GM06990 (cell line): ENCODE results near the gene ADGRG7.

Experiments
- DNase-seq: peaks from one replicate; pipeline ENCODE4 v3.0.0-alpha.2; 2011; ENCODE audit not compliant: insufficient read length; ENCODE audit errors: extremely low read depth
- H3K27me3 ChIP-seq: replicated peaks from 2 replicates; pipeline ENCODE4 v1.6.0; 2011; ENCODE audit warnings: low read length; ENCODE audit not compliant: control insufficient read depth, insufficient read depth
- H3K36me3 ChIP-seq: 2 replicates; pipeline ENCODE4 v1.5.1; 2011; ENCODE audit warnings: low read length; ENCODE audit not compliant: control insufficient read depth, insufficient read depth
- H3K4me3 ChIP-seq: replicated peaks from 2 replicates; pipeline ENCODE4 v1.5.1; 2011; ENCODE audit warnings: low read depth, mild to moderate bottlenecking, control low read depth, low read length
- CTCF ChIP-seq: IDR thresholded peaks from 2 replicates; pipeline ENCODE4 v1.5.1; 2011; ENCODE audit warnings: low read length, control low read depth, mild to moderate bottlenecking, inconsistent platforms; ENCODE audit not compliant: insufficient read depth, poor library complexity, severe bottlenecking

Gene ADGRG7

GRCh38 chr3:100603469-100603868 is 5.9 kb upstream of the ADGRG7 start:
- DNase-seq, result no peak
- Histone ChIP-seq H3K27me3 (no peaks in the 10 kb centered on the region), H3K36me3 (no peaks in the 10 kb centered on the region), H3K4me3 (peak overlapping the region; percentile 23; the same call in 1 of the 2 replicates)
- TF ChIP-seq CTCF, result peak; percentile 41

GRCh38 chr3:100605358-100605757 is 4.0 kb upstream of the ADGRG7 start:
- H3K27me3 ChIP-seq, result no peaks in the 10 kb centered on the region
- no peaks in the 10 kb centered on the region for H3K36me3 ChIP-seq
- H3K4me3 ChIP-seq, result no peak overlapping the region
- no peak for TF ChIP-seq CTCF
- DNase-seq, result no peak

GRCh38 chr3:100606894-100607512 is 2.4 kb upstream of the ADGRG7 start:
- DNase-seq, result peak; percentile 46
- Histone ChIP-seq H3K4me3 (no peak overlapping the region), H3K36me3 (no peaks in the 10 kb centered on the region), H3K27me3 (no peaks in the 10 kb centered on the region)
- TF ChIP-seq CTCF, result peak; percentile 20

GRCh38 chr3:100609963-100610362 is 562 bp downstream of the ADGRG7 start:
- no peak for TF ChIP-seq CTCF
- no peak for DNase-seq
- Histone ChIP-seq H3K36me3 (no peaks in the 10 kb centered on the region), H3K4me3 (no peak overlapping the region), H3K27me3 (no peaks in the 10 kb centered on the region)

- no peak for DNase-seq
- no peak overlapping the region for H3K4me3 ChIP-seq
- TF ChIP-seq CTCF, result no peak
- no peaks in the 10 kb centered on the region for H3K36me3 ChIP-seq
- H3K27me3 ChIP-seq, result no peaks in the 10 kb centered on the region
These were observed 1.8 kb downstream of the ADGRG7 start for GRCh38 chr3:100611221-100611620.
